Iris pigment epithelial cell (primary cell): ENCODE results near the gene ICAM5.
"Not testable (repeated sequence)": the region's sequence is repeated elsewhere in the genome, so short reads cannot be mapped to it uniquely, and the experiment has no call there.

ENCODE experiments used
- DNase-seq: peaks from one replicate; pipeline ENCODE4 v3.0.0-alpha.2; 2011; ENCODE audit warnings: low read depth

Gene ICAM5

DNA sequence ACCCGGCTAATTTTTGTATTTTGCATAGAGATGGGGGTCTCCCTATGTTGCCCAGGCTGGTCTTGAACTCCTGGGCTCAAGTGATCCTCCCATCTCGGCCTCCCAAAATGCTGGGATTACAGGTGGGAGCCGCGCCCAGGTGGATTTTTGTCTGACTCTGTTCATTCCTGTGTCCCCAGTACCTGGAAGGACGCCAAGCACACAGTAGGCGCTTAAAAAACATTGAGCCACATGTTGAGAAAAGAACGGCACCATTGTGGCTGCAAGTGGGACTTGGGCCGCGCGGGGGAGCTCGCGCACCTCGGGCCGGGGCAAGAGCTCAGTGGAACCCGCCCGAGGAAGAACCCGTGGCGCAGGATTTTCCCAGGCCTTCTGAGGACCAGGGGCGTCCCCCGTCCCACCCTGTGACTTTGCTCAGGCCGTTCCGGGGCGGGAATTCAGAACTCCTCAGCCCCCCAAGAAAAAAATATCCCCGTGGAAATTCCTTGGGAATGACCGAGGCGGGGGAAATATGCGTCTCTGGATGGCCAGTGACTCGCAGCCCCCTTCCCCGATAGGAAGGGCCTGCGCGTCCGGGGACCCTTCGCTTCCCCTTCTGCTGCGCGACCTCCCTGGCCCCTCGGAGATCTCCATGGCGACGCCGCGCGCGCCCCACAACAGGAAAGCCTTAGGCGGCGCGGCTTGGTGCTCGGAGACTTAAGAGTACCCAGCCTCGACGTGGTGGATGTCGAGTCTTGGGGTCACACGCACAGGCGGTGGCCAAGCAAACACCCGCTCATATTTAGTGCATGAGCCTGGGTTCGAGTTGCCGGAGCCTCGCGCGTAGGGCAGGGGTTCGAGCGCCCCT is 20.2 kb upstream of the ICAM5 start:
- peak; percentile 82 for DNase-seq

DNA sequence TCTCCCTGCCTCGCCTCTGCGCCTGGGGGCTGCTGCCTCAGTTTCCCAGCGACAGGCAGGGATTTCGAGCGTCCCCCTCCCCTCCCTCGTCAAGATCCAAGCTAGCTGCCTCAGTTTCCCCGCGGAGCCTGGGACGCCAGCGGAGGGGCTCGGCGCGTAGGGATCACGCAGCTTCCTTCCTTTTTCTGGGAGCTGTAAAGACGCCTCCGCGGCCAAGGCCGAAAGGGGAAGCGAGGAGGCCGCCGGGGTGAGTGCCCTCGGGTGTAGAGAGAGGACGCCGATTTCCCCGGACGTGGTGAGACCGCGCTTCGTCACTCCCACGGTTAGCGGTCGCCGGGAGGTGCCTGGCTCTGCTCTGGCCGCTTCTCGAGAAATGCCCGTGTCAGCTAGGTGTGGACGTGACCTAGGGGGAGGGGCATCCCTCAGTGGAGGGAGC is 19.6 kb upstream of the ICAM5 start:
- peak; percentile 54 for DNase-seq

DNA sequence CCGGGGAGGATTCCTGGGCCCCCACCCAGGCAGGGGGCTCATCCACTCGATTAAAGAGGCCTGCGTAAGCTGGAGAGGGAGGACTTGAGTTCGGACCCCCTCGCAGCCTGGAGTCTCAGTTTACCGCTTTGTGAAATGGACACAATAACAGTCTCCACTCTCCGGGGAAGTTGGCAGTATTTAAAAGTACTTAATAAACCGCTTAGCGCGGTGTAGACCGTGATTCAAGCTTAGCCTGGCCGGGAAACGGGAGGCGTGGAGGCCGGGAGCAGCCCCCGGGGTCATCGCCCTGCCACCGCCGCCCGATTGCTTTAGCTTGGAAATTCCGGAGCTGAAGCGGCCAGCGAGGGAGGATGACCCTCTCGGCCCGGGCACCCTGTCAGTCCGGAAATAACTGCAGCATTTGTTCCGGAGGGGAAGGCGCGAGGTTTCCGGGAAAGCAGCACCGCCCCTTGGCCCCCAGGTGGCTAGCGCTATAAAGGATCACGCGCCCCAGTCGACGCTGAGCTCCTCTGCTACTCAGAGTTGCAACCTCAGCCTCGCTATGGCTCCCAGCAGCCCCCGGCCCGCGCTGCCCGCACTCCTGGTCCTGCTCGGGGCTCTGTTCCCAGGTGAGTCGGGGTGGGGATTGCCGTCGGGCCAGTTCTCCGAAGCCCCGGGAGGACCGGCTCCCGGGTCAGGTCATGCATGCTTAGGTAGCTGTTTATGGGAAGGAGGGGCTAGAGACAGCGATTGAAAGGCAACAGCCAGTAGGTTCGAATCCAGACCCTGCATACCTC is 18.9 kb upstream of the ICAM5 start, which contains the start of gene ICAM1:
ICAM1 (plus strand) TSS at position 505 of the 779 bp plus-strand sequence; CDS start at position 545, 40 bp downstream.
- peak; percentile 92 for DNase-seq

DNA sequence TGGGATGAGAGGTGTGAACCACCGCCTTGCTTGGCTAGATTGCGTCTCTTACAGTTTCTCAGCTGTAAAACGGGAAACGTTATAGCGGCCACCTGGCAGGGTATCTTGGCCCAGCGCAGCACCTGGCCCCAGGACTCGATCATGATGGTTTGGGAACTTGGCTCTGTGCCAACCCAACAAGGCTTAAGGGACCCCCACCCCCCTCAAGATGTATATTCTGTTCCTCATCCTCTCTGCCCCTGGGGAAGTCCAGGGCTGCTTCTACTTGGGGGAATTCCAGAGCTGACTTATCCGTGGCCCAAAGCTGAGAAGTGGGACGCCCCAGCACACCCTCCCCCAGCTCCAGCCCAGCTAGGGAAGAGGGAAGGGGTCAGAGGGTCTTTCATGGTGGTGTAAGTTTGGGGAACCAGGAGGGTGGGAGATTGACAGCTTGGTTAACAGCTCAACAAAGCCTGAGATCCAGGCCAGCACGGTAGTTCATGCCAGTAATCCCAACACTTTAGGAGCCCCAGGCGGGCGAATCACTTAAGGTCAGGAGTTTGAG is 18.1 kb upstream of the ICAM5 start:
- DNase-seq: peak; percentile 78

DNA sequence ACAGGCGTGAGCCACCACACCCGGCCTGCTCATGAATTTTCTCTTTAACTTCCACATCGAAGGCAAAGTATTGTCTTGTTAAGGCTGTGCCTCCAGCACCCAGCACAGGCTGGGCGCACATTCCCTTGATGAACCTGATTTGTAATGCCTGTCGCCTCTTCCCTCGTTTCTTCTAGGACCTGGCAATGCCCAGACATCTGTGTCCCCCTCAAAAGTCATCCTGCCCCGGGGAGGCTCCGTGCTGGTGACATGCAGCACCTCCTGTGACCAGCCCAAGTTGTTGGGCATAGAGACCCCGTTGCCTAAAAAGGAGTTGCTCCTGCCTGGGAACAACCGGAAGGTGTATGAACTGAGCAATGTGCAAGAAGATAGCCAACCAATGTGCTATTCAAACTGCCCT is 15.2 kb upstream of the ICAM5 start:
- no peak for DNase-seq

DNA sequence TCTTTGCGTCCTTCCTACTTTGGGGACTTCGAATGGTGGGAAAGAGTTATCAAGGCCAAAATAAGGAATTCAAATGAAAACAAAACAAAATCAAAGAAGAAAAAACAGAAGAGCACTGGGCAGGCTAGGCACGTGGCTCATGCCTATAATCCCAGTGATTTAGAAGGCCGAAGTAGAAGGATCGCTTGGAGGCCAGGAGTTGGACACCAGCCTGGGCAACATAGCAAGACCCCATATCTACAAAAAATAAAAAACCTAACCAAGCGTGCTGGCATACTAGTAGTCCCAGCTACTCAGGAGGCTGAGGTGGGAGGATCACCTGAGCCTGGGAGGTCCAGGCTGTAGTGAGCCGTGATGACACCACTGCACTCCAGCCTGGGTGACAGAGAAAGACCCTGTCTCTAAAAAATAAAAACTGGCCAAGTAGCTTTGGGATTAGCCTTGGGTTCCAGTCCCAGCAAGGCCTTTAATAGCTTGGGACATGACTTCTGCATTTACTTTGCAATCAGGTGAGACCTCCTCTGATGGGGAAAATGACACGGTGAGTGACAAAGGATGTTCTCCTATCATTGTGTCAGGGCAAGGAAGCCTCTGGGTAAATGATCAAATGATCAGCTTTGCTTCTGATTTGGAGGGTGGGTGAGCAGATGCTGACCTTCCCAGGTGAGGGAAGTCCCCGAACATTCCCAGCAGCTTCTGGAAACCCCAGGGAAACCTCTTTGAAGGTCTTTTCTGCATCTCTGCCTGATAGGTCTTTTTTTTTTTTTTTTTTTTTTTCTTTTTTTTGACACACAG is 11.8 kb upstream of the ICAM5 start:
- no peak for DNase-seq

DNA sequence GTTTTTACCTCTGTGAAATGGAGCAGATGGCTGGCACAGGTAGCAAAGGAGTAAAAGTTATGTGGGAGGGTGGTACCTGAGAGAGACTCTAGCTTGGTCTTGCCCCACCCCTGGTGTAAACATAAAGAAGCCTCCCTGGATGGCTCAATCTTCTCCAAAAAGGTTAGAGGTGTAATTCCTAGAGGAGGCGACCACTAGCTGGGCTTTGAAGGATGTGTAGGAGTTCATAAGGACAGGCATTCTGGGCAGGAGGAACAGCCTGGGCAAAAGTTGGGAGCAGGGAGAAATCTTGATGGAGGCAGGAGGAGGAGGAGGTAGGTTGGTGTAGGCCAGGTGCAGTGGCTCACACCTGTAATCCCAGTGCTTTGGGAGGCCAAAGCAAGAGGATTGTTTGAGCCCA is 10.8 kb upstream of the ICAM5 start:
- DNase-seq: no peak

DNA sequence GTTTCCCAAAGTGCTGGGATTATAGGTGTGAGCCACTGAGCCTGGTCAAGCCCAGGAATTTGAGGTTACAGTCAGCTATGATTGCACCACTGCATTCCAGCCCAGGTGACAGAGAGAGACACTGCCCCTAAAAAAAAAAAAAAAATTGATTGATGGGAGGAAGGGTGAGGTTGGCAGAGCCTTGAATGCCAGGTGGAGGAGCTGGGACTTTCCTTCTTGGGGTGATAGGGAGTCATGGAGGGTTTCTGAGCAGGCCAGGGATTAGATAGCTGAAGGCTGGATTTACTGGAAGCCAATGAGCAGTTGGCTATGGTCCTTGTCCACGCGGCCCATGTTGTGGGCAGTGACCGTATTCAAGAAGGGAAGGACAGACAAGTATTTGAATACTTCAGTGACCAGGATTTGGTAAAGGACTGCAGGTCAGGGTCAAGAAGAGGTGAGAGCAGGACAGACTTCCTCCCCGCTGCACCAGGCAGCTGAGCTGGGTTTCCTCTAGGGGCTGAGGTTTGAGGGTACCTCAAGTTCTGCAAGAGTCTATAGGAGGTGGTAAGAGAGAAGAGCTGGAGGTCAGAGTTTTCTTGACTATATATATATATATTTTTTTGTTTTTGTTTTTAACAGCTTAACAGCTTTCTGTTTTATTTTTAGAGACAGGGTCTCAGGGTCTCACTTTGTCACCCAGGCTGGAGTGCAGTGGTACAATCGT is 9.9 kb upstream of the ICAM5 start:
- no peak for DNase-seq

DNA sequence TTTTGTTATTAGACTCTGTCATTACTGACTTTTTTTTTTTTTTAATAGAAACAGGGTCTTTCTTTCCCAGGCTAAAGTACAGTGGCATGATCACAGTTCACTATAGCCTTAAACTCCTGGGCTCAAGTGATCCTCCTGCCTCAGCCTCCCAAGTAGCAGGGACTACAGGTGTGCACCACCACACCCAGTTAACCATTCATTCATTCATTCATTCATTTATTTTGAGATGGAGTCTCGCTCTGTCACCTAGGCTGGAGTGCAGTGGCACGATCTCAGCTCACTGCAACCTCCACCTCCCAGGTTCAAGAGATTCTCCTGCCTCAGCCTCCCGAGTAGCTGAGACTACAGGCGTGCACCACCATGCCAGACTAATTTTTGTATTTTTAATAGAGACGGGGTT is 7.7 kb upstream of the ICAM5 start:
- not testable (repeated sequence) for DNase-seq

DNA sequence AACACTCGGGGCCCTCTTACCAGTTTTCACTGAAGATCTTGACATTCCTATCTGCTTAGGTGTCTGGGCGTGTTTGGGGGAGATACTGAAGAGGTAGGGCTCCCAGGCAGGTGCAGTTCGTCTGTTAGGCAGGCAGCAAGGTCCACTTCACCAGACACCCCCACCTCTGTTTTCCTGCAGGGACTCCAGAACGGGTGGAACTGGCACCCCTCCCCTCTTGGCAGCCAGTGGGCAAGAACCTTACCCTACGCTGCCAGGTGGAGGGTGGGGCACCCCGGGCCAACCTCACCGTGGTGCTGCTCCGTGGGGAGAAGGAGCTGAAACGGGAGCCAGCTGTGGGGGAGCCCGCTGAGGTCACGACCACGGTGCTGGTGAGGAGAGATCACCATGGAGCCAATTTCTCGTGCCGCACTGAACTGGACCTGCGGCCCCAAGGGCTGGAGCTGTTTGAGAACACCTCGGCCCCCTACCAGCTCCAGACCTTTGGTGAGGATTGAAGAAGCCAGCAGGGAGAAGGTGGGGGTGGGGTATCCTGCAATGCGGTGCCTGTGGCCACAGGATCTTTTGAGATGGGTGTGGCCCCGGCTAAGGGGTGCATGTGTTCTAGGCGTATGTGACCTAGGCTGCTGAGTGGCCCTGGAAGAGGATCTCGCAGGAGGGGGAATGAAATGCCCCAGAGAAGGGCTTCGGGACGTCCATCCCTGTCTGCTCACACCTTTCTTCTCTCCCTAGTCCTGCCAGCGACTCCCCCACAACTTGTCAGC is 6.3 kb upstream of the ICAM5 start:
- DNase-seq: no peak

DNA sequence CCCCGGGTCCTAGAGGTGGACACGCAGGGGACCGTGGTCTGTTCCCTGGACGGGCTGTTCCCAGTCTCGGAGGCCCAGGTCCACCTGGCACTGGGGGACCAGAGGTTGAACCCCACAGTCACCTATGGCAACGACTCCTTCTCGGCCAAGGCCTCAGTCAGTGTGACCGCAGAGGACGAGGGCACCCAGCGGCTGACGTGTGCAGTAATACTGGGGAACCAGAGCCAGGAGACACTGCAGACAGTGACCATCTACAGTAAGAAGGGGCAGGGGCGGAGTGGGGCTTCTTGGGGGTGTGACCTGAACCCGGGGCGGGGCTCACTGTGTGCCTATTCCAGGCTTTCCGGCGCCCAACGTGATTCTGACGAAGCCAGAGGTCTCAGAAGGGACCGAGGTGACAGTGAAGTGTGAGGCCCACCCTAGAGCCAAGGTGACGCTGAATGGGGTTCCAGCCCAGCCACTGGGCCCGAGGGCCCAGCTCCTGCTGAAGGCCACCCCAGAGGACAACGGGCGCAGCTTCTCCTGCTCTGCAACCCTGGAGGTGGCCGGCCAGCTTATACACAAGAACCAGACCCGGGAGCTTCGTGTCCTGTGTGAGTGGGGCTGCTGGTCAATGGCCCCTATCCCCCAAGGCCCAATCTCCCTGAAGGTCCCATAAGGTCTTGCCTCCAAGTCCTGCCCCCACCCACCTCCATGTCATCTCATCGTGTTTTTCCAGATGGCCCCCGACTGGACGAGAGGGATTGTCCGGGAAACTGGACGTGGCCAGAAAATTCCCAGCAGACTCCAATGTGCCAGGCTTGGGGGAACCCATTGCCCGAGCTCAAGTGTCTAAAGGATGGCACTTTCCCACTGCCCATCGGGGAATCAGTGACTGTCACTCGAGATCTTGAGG is 5.4 kb upstream of the ICAM5 start:
- no peak for DNase-seq

DNA sequence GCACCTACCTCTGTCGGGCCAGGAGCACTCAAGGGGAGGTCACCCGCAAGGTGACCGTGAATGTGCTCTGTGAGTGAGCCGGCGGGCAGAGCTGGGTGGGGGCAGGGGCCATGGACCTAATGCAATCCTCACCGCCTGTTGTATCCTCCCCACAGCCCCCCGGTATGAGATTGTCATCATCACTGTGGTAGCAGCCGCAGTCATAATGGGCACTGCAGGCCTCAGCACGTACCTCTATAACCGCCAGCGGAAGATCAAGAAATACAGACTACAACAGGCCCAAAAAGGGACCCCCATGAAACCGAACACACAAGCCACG is 4.8 kb upstream of the ICAM5 start:
- no peak for DNase-seq

DNA sequence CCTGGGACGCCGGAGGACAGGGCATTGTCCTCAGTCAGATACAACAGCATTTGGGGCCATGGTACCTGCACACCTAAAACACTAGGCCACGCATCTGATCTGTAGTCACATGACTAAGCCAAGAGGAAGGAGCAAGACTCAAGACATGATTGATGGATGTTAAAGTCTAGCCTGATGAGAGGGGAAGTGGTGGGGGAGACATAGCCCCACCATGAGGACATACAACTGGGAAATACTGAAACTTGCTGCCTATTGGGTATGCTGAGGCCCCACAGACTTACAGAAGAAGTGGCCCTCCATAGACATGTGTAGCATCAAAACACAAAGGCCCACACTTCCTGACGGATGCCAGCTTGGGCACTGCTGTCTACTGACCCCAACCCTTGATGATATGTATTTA is 4.4 kb upstream of the ICAM5 start:
- no peak for DNase-seq

DNA sequence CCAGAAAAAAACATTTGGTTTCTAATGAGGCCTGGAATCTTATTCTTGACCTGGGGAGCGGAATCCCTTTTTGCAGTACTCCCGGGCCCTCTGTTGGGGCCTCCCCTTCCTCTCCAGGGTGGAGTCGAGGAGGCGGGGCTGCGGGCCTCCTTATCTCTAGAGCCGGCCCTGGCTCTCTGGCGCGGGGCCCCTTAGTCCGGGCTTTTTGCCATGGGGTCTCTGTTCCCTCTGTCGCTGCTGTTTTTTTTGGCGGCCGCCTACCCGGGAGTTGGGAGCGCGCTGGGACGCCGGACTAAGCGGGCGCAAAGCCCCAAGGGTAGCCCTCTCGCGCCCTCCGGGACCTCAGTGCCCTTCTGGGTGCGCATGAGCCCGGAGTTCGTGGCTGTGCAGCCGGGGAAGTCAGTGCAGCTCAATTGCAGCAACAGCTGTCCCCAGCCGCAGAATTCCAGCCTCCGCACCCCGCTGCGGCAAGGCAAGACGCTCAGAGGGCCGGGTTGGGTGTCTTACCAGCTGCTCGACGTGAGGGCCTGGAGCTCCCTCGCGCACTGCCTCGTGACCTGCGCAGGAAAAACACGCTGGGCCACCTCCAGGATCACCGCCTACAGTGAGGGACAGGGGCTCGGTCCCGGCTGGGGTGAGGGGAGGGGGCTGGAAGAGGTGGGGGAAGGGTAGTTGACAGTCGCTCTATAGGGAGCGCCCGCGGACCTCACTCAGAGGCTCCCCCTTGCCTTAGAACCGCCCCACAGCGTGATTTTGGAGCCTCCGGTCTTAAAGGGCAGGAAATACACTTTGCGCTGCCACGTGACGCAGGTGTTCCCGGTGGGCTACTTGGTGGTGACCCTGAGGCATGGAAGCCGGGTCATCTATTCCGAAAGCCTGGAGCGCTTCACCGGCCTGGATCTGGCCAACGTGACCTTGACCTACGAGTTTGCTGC is 2.7 kb upstream of the ICAM5 start, which contains the start of gene ICAM4:
ICAM4 (plus strand) TSS at position 153 of the 935 bp plus-strand sequence; CDS start at position 211, 58 bp downstream.
- peak; percentile 70 for DNase-seq

DNA sequence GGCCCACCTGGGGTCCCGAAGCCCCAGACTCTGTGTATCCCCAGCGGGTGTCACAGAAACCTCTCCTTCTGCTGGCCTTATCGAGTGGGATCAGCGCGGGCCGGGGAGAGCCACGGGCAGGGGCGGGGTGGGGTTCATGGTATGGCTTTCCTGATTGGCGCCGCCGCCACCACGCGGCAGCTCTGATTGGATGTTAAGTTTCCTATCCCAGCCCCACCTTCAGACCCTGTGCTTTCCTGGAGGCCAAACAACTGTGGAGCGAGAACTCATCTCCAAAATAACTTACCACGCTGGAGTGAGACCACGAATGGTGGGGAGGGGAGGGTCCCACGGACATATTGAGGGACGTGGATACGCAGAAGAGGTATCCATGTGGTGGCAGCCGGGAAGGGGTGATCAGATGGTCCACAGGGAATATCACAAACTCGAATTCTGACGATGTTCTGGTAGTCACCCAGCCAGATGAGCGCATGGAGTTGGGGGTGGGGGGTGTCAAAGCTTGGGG is 1.0 kb upstream of the ICAM5 start:
- peak; percentile 83 for DNase-seq

DNA sequence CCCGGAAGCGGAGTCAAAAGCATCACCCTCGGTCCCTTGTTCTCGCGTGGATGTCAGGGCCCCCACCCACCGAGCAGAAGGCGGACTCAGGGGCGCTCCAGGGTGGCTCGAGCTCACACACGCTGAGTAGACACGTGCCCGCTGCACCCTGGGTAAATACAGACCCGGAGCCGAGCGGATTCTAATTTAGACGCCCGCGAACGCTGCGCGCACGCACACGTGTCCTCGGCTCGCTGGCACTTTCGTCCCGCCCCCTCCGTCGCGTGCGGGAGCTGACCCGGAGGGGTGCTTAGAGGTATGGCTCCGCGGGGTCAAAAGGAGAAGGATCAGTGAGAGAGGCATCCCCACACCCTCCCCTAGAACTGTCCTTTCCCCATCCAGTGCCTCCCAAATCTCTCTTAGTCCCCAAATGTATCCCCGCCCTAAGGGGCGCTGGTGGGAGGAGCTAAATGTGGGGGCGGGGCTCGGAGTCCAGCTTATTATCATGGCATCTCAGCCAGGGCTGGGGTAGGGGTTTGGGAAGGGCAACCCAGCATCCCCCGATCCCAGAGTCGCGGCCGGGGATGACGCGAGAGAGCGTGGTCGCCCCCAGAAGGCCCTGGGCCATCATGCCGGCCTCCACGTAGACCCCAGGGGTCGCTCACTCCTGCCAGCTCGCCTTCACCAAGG is 451 bp upstream of the ICAM5 start:
- peak; percentile 63 for DNase-seq

DNA sequence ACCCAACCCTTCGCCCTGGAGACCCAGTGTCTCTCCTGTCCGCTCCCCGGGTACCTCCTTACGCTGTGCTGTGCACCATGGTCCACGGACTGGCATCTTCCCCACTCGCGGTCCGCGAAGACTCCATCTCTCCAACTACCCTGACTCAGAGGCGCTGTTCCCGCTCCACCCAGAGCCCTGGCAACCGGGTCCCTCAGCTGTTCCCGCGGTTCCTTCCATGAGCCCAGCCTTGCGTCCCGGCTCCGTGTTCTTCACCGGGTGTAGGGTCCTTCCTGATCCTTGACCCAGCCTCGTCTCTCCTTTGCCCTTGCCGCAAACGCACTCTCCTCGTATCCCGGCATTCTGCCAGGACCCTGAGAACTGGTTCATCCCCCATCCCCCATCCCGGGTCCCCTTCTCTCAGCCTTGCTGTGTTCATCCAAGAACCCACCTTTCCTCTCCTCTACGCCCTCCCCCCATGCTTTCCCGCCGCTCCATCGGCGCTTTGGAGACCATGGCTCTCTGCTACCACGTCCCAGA is 664 bp downstream of the ICAM5 start:
- no peak for DNase-seq
